SK-N-SH (cell line): Measurements from ENCODE around the gene BRMS1.

Source experiments
- EZH2phosphoT487 ChIP-seq: fragments of 200-600 bp; sonication (generic); IDR thresholded peaks from 2 replicates; pipeline ENCODE4 v1.6.1; 2017; ENCODE audit warnings: low read depth, mixed run types, mild to moderate bottlenecking, antibody characterized with exemption, moderate library complexity, borderline replicate concordance
- MEF2A ChIP-seq: IDR thresholded peaks from 2 replicates; pipeline ENCODE4 v1.4.0; 2012; ENCODE audit warnings: low read depth, borderline replicate concordance
- TF ChIP-seq, protein P1 (sequence below): fragments of 200-600 bp; sonication (generic); IDR thresholded peaks from 2 replicates; pipeline ENCODE4 v1.6.1; 2017; ENCODE audit warnings: antibody characterized with exemption, mild to moderate bottlenecking, moderate library complexity

DNA sequence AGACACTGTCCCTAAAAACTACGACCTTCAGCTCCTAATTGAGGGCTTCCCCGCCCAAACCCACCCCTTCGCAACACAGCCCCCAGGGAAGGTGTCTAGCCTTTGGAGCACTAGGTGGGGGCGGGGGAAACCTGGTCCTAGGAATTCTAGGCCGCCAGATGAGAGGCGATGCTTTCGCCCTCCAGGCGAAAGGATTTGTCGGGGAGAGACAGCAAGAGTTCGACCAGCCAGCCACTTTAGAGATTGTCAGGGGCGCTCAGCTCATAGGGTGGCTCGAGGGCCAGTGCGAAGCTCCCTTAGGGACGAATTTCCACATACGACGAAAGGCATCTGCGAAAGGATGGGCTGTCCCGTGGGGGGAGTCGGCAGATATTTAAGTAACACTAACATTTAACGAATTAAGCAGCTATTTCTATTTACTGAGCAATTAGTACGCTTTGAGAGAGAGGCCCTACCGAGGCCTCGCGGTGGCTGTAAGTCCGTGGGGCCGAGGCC is 33.4 kb downstream of the BRMS1 start:
- no peak for TF ChIP-seq MEF2A
- TF ChIP-seq, protein P1, sequence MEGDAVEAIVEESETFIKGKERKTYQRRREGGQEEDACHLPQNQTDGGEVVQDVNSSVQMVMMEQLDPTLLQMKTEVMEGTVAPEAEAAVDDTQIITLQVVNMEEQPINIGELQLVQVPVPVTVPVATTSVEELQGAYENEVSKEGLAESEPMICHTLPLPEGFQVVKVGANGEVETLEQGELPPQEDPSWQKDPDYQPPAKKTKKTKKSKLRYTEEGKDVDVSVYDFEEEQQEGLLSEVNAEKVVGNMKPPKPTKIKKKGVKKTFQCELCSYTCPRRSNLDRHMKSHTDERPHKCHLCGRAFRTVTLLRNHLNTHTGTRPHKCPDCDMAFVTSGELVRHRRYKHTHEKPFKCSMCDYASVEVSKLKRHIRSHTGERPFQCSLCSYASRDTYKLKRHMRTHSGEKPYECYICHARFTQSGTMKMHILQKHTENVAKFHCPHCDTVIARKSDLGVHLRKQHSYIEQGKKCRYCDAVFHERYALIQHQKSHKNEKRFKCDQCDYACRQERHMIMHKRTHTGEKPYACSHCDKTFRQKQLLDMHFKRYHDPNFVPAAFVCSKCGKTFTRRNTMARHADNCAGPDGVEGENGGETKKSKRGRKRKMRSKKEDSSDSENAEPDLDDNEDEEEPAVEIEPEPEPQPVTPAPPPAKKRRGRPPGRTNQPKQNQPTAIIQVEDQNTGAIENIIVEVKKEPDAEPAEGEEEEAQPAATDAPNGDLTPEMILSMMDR, result no peak
- no peak for TF ChIP-seq EZH2phosphoT487
